GM12878 (cell line): ENCODE results near the gene TBC1D2B. TPM values are rescaled to one million over a fixed set of nuclear protein-coding genes. Genes with fewer than 3 reads are reported as not detected.
A peak's percentile ranks its signal among the peaks of the same experiment; 100 is the strongest.

Experiments
- ATAC-seq: fragments of 200-7000 bp; cut with Tn5 transposase; 3 replicates; pipeline ENCODE4 v1.9.1; 2020; ENCODE audit warnings: mild to moderate bottlenecking, moderate library complexity
- Bru-seq: library from RNA; stranded (reverse); fragments of 400-500 nt; gene quantifications from one replicate; lab custom pipeline; 2021; lab: Mats Ljungman, UMichigan
- BruChase-seq, 2 experiments: library from RNA; stranded (reverse); fragments of 400-500 nt; gene quantifications; one replicate each; lab custom pipeline; 2021; lab: Mats Ljungman, UMichigan
- BruUV-seq: library from RNA; stranded (reverse); fragments of 400-500 nt; replicated peaks from 2 replicates; lab custom pipeline; 2021; lab: Mats Ljungman, UMichigan
- CTCF ChIA-PET: fragments of 300-600 bp; sonication (Branson Sonifier 250); formaldehyde crosslinking; extraction: SDS; loops from one replicate; lab custom pipeline; 2021; ENCODE audit warnings: inconsistent platforms; lab: Yijun Ruan, JAX
- POLR2A ChIA-PET: fragments of 350-600 bp; formaldehyde crosslinking; extraction: SDS; loops from one replicate; lab custom pipeline; 2021; ENCODE audit warnings: inconsistent platforms; lab: Charles Lee
- RAD21 ChIA-PET: fragments of 300-600 bp; sonication (Branson Sonifier 250); formaldehyde crosslinking; loops from one replicate; lab custom pipeline; 2023; ENCODE audit warnings: antibody characterized with exemption; ENCODE audit not compliant: unreplicated experiment; lab: Charles Lee
- SMC1A ChIA-PET: fragments of 300-600 bp; sonication (Branson Sonifier 250); formaldehyde crosslinking; loops from one replicate; lab custom pipeline; 2023; ENCODE audit not compliant: unreplicated experiment, uncharacterized antibody; lab: Charles Lee
- DNase-seq: peaks from one replicate; pipeline ENCODE4 v3.0.0-alpha.2; 2011; ENCODE audit warnings: low read depth, low spot score
- FAIRE-seq: peaks from 3 replicates; lab custom pipeline; 2011; peaks lifted over from hg19 to GRCh38; lab: Jason Lieb, UNC
- H2AFZ ChIP-seq: 2 replicates; pipeline ENCODE4 v1.6.0; 2011; ENCODE audit warnings: low read depth, low read length, control low read depth; ENCODE audit not compliant: control insufficient read depth
- H3K27ac ChIP-seq: 2 replicates; pipeline ENCODE4 v1.5.1; 2011; ENCODE audit warnings: control low read depth; ENCODE audit not compliant: control insufficient read depth, insufficient read depth
- H3K27me3 ChIP-seq, 2 experiments: replicated peaks in 1 of 2; 2 replicates each; pipeline versions ENCODE4 v1.6.0 to v1.6.1; 2011; ENCODE audit warnings: low read length in 1 of 2; ENCODE audit not compliant: control insufficient read depth in 2 of 2, insufficient read depth in 2 of 2
- H3K36me3 ChIP-seq, 2 experiments: 2 replicates each; pipeline ENCODE4 v1.5.1; 2011; ENCODE audit warnings: low read length in 1 of 2; ENCODE audit not compliant: control insufficient read depth in 2 of 2, insufficient read depth in 2 of 2
- H3K4me1 ChIP-seq: 2 replicates; pipeline ENCODE4 v1.6.1; 2011; ENCODE audit warnings: mild to moderate bottlenecking, low read length, moderate library complexity, mixed read lengths; ENCODE audit not compliant: control insufficient read depth, insufficient read depth
- H3K4me2 ChIP-seq: 2 replicates; pipeline ENCODE4 v1.6.0; 2011; ENCODE audit warnings: control low read depth; ENCODE audit not compliant: control insufficient read depth, insufficient read depth
- H3K4me3 ChIP-seq: fragments of 200-600 bp; sonication (generic); 2 replicates; pipeline ENCODE4 v1.5.1; 2016
- H3K79me2 ChIP-seq: 2 replicates; pipeline ENCODE4 v1.6.0; 2011; ENCODE audit warnings: low read length; ENCODE audit not compliant: control insufficient read depth, insufficient read depth
- H3K9ac ChIP-seq: 2 replicates; pipeline ENCODE4 v1.8.0; 2011; ENCODE audit warnings: low read length, control low read depth, mixed read lengths; ENCODE audit not compliant: control insufficient read depth, insufficient read depth
- H3K9me3 ChIP-seq: replicated peaks from 3 replicates; pipeline ENCODE4 v1.5.1; 2011; ENCODE audit warnings: mild to moderate bottlenecking, low read length; ENCODE audit not compliant: control insufficient read depth, insufficient read depth
- H4K20me1 ChIP-seq: 2 replicates; pipeline ENCODE4 v1.6.0; 2011; ENCODE audit not compliant: control insufficient read depth, insufficient read depth
- CREB1 ChIP-seq: IDR thresholded peaks from 2 replicates; pipeline ENCODE4 v1.6.1; 2012; ENCODE audit warnings: low read depth, mild to moderate bottlenecking, inconsistent platforms
- EP300 ChIP-seq, 2 experiments: fragments of 150-350 bp in 1 of 2; IDR thresholded peaks; 2 replicates each; pipeline ENCODE4 v1.6.1; 2011 to 2012; ENCODE audit warnings: low read depth in 2 of 2, low read length in 2 of 2, borderline replicate concordance in 1 of 2, improper control_type of control experiment in 1 of 2, inconsistent platforms in 1 of 2; ENCODE audit not compliant: control insufficient read depth in 1 of 2
- GATAD2B ChIP-seq: fragments of 450-650 bp; conservative IDR thresholded peaks from 2 replicates; pipeline ENCODE4 v1.6.1; 2017; ENCODE audit warnings: low read depth, mild to moderate bottlenecking, moderate library complexity
- HDAC2 ChIP-seq: fragments of 200-600 bp; sonication (generic); IDR thresholded peaks from 2 replicates; pipeline ENCODE4 v1.6.1; 2017
- HDGF ChIP-seq: fragments of 450-650 bp; IDR thresholded peaks from 2 replicates; pipeline ENCODE4 v1.6.1; 2016; ENCODE audit warnings: antibody characterized with exemption
- MXI1 ChIP-seq: fragments of 150-350 bp; IDR thresholded peaks from 2 replicates; pipeline ENCODE4 v1.6.1; 2011; ENCODE audit warnings: low read depth, mild to moderate bottlenecking, inconsistent platforms, low read length, improper control_type of control experiment
- NR2C1 ChIP-seq: fragments of 450-650 bp; IDR thresholded peaks from 2 replicates; pipeline ENCODE4 v1.6.1; 2017; ENCODE audit warnings: antibody characterized with exemption, mild to moderate bottlenecking, moderate library complexity
- PAX5 ChIP-seq: IDR thresholded peaks from 2 replicates; pipeline ENCODE4 v1.6.1; 2011; ENCODE audit warnings: low read depth, low read length, borderline replicate concordance
- RB1 ChIP-seq: fragments of 450-650 bp; formaldehyde crosslinking; IDR thresholded peaks from 2 replicates; pipeline ENCODE4 v1.6.1; 2017; ENCODE audit warnings: mild to moderate bottlenecking, borderline replicate concordance
- YBX1 ChIP-seq: fragments of 450-650 bp; IDR thresholded peaks from 2 replicates; pipeline ENCODE4 v1.6.1; 2016; ENCODE audit warnings: antibody characterized with exemption
- ZNF274 ChIP-seq: IDR thresholded peaks from one replicate; pipeline ENCODE4 v1.8.0; 2011; ENCODE audit not compliant: insufficient read length, insufficient read depth
- ZSCAN29 ChIP-seq: fragments of 450-650 bp; IDR thresholded peaks from 2 replicates; pipeline ENCODE4 v1.6.1; 2017; ENCODE audit warnings: mild to moderate bottlenecking, moderate library complexity
- WGBS: methylation state at CpG from one replicate; pipeline ENCODE4 v1.1.6; 2016; ENCODE audit warnings: low lambda C conversion rate; ENCODE audit not compliant: insufficient replicate concordance, insufficient coverage; ENCODE audit errors: missing lambda C conversion rate; 5-methylcytosine and 5-hydroxymethylcytosine counted together
- in situ Hi-C: fragments of 300-500 bp; cut with MboI; formaldehyde crosslinking; loops from 9 replicates; pipeline ENCODE4 v1.14.3; 2018; ENCODE audit warnings: mixed read lengths
- intact Hi-C: fragments of 100-400 bp; cut with micrococcal nuclease; formaldehyde crosslinking; loops from one replicate; pipeline ENCODE4 v1.14.2; 2022; ENCODE audit not compliant: unreplicated experiment
- long read RNA-seq, 2 experiments: library from polyadenylated mRNA; unstranded; transcript quantifications; one replicate each; pipeline ENCODE4 v2.0.0, GENCODE V29; 2019 to 2020
- polyA minus RNA-seq, 3 experiments: library from RNA; depleted of rRNA, polyadenylated mRNA; stranded (reverse); fragments of >200 nt; gene quantifications; 2 replicates each; pipeline ENCODE4 v1.2.3, GENCODE V29; 2011
- polyA plus RNA-seq, 11 experiments: library from polyadenylated mRNA; depleted of rRNA in 4 of 11; unstranded in 6 of 11; stranded (reverse) in 5 of 11; fragments of >200 nt; fragmentation: Nextera tagmentation in 4 of 11; fragmentation: Illumina TruSeq in 1 of 11; extraction: Ambion mirVana in 4 of 11; extraction: Trizol in 1 of 11; gene quantifications; 1 replicate in 1 of 11; 2 replicates in 10 of 11; pipeline versions ENCODE4 v1.2.1 to v1.2.3, GENCODE V29; 2011 to 2016; ENCODE audit warnings: inconsistent platforms in 2 of 11, missing spikeins in 2 of 11, low read depth in 1 of 11
- total RNA-seq, 4 experiments: library from RNA; depleted of rRNA in 3 of 4; stranded (reverse); fragments of >200 nt in 3 of 4; fragmentation: Illumina TruSeq in 1 of 4; extraction: Trizol in 1 of 4; gene quantifications; 2 replicates each; pipeline versions ENCODE4 v1.2.1 to v1.2.3, GENCODE V29; 2013 to 2021
- TF ChIP-seq, protein P1 (sequence below): IDR thresholded peaks from 2 replicates; pipeline ENCODE4 v1.6.1; 2012; ENCODE audit warnings: low read depth, low read length, improper control_type of control experiment
- TF ChIP-seq, protein P2 (sequence below): fragments of 450-650 bp; IDR thresholded peaks from 2 replicates; pipeline ENCODE4 v1.6.1; 2018; ENCODE audit warnings: mild to moderate bottlenecking, low read depth, moderate library complexity; ENCODE audit not compliant: partially characterized antibody

TBC1D2B gene
- 172 and 173 TPM in 2 replicates for total RNA-seq (2013; cell fraction: nucleolus; rRNA removed)
- total RNA-seq (2014; rRNA removed) (18.4 and 21.9 TPM in 2 replicates), total RNA-seq (2014; rRNA removed; fragmentation: Illumina TruSeq; extraction: Trizol) (17.0 and 20.4 TPM in 2 replicates), total RNA-seq (2021) (27.0 and 28.7 TPM in 2 replicates), polyA plus RNA-seq (2011; rRNA removed) (53.4 and 75.9 TPM in 2 replicates), polyA plus RNA-seq (2014; fragmentation: Illumina TruSeq; extraction: Trizol) (22.7 and 26.1 TPM in 2 replicates), polyA plus RNA-seq (2014; fragmentation: Nextera tagmentation; extraction: Ambion mirVana) (1 to 10 TPM; 1.3 to 1.4 TPM), polyA plus RNA-seq (2014; rRNA removed) (22.4 and 25.6 TPM in 2 replicates), polyA plus RNA-seq (2016; fragmentation: Nextera tagmentation; extraction: Ambion mirVana) (1 to 10 TPM; 2.7 to 8.2 TPM), polyA minus RNA-seq (2011; rRNA and poly(A)+ RNA removed) (50.3 and 51.8 TPM in 2 replicates), Bru-seq, nascent RNA (percentile 76 among the genes with signal in this experiment), BruChase-seq, experiment 1, labeled RNA remaining after a 6-hour chase (percentile 71 among the genes with signal in this experiment), BruChase-seq, experiment 2, labeled RNA remaining after a 2-hour chase (percentile 70 among the genes with signal in this experiment)
- 12.9 TPM for polyA plus RNA-seq (2011; ENCODE audit: low read depth)
- 38.8 and 40.0 TPM in 2 replicates for polyA plus RNA-seq (2011; cell fraction: cytosol; rRNA removed)
- polyA plus RNA-seq (2011; cell fraction: nucleus; rRNA removed) = 110 and 121 TPM in 2 replicates
- polyA plus RNA-seq (2012) = 17.9 and 21.2 TPM in 2 replicates
- polyA minus RNA-seq (2011; cell fraction: cytosol; rRNA and poly(A)+ RNA removed) = 14.4 and 14.8 TPM in 2 replicates
- polyA minus RNA-seq (2011; cell fraction: nucleus; rRNA and poly(A)+ RNA removed) = 35.9 and 50.8 TPM in 2 replicates
- long read RNA-seq, experiment 1, full-length matches to known transcripts = 3 of 4 reads
- long read RNA-seq, experiment 1, partial matches to known transcripts = 0 of 4 reads
- long read RNA-seq, experiment 1, other reads (novel, unspliced or antisense) = 1 of 4 reads
- long read RNA-seq, experiment 2, full-length matches to known transcripts = 3 of 16 reads
- long read RNA-seq, experiment 2, partial matches to known transcripts = 4 of 16 reads
- long read RNA-seq, experiment 2, other reads (novel, unspliced or antisense) = 9 of 16 reads

DNA sequence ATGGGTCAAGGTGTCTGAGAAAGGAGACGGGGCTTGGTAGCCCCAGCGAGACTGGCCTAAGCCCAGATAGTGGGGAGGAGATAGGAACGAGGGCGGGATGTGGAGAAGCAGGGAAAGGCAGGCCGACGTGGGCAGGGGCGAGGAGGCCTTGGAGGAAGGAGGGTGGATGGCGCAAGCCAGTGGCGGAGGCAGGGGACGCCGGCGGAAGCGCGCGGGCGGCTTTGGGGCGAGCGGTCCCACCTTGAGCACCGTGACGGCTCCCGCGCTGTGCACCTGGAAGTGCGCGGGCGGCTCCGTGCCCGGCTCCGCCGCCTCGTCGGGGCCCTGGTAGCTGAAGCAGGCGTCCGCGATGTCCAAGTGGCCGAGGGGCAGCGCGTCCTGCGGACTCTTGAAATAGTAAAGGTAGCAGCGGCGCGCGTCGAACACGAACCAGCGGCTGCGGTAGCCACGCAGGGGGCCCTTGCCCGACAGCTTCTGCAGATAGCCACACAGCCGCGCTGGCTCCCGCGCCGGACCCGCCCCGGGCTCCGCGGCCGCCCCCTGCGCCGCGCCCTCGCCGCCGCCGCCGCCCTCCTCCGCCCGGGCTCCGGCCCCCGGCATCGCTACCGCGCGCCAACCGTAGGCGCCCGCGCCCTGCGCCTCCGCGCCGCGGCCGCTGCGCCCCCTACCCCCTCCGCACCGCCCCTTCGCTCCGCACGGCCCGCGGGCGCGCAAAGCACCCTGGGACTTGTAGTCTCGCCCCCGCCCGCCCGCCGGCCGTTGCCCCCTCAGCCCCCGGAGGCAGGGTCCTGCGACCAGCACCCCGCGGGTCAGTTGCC is at the start of gene TBC1D2B:
Gene TBC1D2B (minus strand): TSS at position 659 of the 818 bp plus-strand sequence. CDS start 59 bp downstream, at position 600.
- DNase-seq = no peak
- Histone ChIP-seq H3K4me3 (peak within 1 kb of the TSS; percentile 99), H3K36me3 (no peaks in the 10 kb centered on the region), H4K20me1 (no peaks in the 10 kb centered on the region), H3K9me3 (no peaks in the 10 kb centered on the region), H3K9ac (peak within 1 kb of the TSS; percentile 74), H2AFZ (peak within 1 kb of the TSS; percentile 90), H3K4me1 (peaks cover 10% of the 10 kb centered on the region), H3K4me2 (peak within 1 kb of the TSS; percentile 73), H3K79me2 (peaks cover 28% of the 10 kb centered on the region), H3K27me3 (no peaks in the 10 kb centered on the region), H3K27ac (peak within 1 kb of the TSS; percentile 62)
- WGBS = 1% methylated on average over 55 of the region's 104 CpGs
- no peak for FAIRE-seq
- intact Hi-C loops = no loop called here
- ATAC-seq = peak; percentile 81
- no TSS peak for BruUV-seq
- ChIA-PET CTCF (interaction anchor here (0.9 to 13.4 kb wide), 4 partner anchors 27 to 118 kb away, joined by 3 to 191 read pairs (median 81); no protein-coding TSS in a partner anchor), SMC1A (interaction anchor here (1.1 to 11.6 kb wide), 5 partner anchors 9 to 111 kb away, joined by 3 to 131 read pairs (median 10); no protein-coding TSS in a partner anchor), POLR2A (interaction anchor here (0.5 to 1.3 kb wide), 3 partner anchors 25 to 32 kb away, joined by 3 to 6 read pairs (median 3); no protein-coding TSS in a partner anchor), RAD21 (interaction anchor here (0.7 to 1.7 kb wide), 3 partner anchors 15 to 111 kb away, joined by 3 to 6 read pairs (median 3); no protein-coding TSS in a partner anchor)
- in situ Hi-C loops = no loop called here
- TF ChIP-seq HDAC2 = no peak
- no peak for TF ChIP-seq ZNF274
- TF ChIP-seq RB1 = peak; percentile 75; the same call in 1 of the 2 replicates
- peak; percentile 80 for TF ChIP-seq GATAD2B
- TF ChIP-seq, protein P1, sequence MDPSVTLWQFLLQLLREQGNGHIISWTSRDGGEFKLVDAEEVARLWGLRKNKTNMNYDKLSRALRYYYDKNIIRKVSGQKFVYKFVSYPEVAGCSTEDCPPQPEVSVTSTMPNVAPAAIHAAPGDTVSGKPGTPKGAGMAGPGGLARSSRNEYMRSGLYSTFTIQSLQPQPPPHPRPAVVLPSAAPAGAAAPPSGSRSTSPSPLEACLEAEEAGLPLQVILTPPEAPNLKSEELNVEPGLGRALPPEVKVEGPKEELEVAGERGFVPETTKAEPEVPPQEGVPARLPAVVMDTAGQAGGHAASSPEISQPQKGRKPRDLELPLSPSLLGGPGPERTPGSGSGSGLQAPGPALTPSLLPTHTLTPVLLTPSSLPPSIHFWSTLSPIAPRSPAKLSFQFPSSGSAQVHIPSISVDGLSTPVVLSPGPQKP = no peak
- TF ChIP-seq ZSCAN29 = no peak
- TF ChIP-seq, protein P2, sequence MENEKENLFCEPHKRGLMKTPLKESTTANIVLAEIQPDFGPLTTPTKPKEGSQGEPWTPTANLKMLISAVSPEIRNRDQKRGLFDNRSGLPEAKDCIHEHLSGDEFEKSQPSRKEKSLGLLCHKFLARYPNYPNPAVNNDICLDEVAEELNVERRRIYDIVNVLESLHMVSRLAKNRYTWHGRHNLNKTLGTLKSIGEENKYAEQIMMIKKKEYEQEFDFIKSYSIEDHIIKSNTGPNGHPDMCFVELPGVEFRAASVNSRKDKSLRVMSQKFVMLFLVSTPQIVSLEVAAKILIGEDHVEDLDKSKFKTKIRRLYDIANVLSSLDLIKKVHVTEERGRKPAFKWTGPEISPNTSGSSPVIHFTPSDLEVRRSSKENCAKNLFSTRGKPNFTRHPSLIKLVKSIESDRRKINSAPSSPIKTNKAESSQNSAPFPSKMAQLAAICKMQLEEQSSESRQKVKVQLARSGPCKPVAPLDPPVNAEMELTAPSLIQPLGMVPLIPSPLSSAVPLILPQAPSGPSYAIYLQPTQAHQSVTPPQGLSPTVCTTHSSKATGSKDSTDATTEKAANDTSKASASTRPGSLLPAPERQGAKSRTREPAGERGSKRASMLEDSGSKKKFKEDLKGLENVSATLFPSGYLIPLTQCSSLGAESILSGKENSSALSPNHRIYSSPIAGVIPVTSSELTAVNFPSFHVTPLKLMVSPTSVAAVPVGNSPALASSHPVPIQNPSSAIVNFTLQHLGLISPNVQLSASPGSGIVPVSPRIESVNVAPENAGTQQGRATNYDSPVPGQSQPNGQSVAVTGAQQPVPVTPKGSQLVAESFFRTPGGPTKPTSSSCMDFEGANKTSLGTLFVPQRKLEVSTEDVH = no peak
- no peak for TF ChIP-seq EP300 (IDR thresholded peaks at IDR 0.05; ENCODE audit: borderline replicate concordance in 1 of 2, control insufficient read depth in 1 of 2, low read depth in 2 of 2, low read length in 2 of 2)
- peak; percentile 92 for TF ChIP-seq HDGF
- TF ChIP-seq NR2C1 = peak; percentile 40; the same call in 1 of the 2 replicates
- 0 out of 2 replicates have a peak, but pooled peaks have one; percentile 32 for TF ChIP-seq MXI1
- no peak for TF ChIP-seq CREB1
- no peak for TF ChIP-seq YBX1
- TF ChIP-seq PAX5 = peak; percentile 13; the same call in 1 of the 2 replicates
